HepG2 (cell line): Measurements from ENCODE around the gene MND1. TPM values are rescaled to one million over a fixed set of nuclear protein-coding genes. Genes with fewer than 3 reads are reported as not detected.

Experiments used
- ATAC-seq: fragments of 200-7000 bp; cut with Tn5 transposase; 3 replicates; pipeline ENCODE4 v1.9.1; 2020; ENCODE audit warnings: mild to moderate bottlenecking, moderate library complexity
- BruUV-seq: library from RNA; stranded (reverse); fragments of 400-500 nt; replicated peaks from 2 replicates; lab custom pipeline; 2021; lab: Mats Ljungman, UMichigan
- CTCF ChIA-PET: fragments of 300-600 bp; formaldehyde crosslinking; extraction: SDS; loops from one replicate; lab custom pipeline; 2021; ENCODE audit warnings: low total read pairs, inconsistent platforms, low intra/inter-chr PET ratio; lab: Yijun Ruan, JAX
- POLR2A ChIA-PET: fragments of 350-600 bp; sonication (Branson Sonifier 250); formaldehyde crosslinking; loops from one replicate; lab custom pipeline; 2020; ENCODE audit warnings: antibody characterized with exemption, inconsistent platforms; lab: Yijun Ruan, JAX
- DNase-seq: peaks from one replicate; pipeline ENCODE4 v3.0.0-alpha.2; 2015; ENCODE audit warnings: low spot score
- FAIRE-seq: peaks from 3 replicates; lab custom pipeline; 2011; peaks lifted over from hg19 to GRCh38; lab: Jason Lieb, UNC
- H2AFZ ChIP-seq: one replicate; pipeline ENCODE4 v1.6.1; 2011; ENCODE audit warnings: low read length, inconsistent platforms
- H3K27ac ChIP-seq: fragments of 300-600 bp; 3 replicates; pipeline ENCODE4 v1.8.0; 2011; ENCODE audit warnings: mixed run types, mild to moderate bottlenecking, mixed read lengths, low read length, inconsistent platforms; ENCODE audit not compliant: insufficient read depth; ENCODE audit errors: extremely low read length
- H3K27me3 ChIP-seq, 2 experiments: fragments of 200-600 bp in 1 of 2; 2 replicates in 1 of 2; 3 replicates in 1 of 2; pipeline versions ENCODE4 v1.6.0 to v1.8.0; 2011; ENCODE audit warnings: low read length in 2 of 2, mild to moderate bottlenecking in 2 of 2, moderate library complexity in 2 of 2, inconsistent platforms in 1 of 2; ENCODE audit not compliant: insufficient read depth in 2 of 2, control insufficient read depth in 1 of 2
- H3K36me3 ChIP-seq, 2 experiments: fragments of 200-600 bp in 1 of 2; replicated peaks in 1 of 2; 2 replicates in 1 of 2; 3 replicates in 1 of 2; pipeline versions ENCODE4 v1.5.1 to v1.8.0; 2011; ENCODE audit warnings: low read length in 2 of 2, inconsistent platforms in 1 of 2; ENCODE audit not compliant: insufficient read depth in 2 of 2, control insufficient read depth in 1 of 2
- H3K4me1 ChIP-seq: 2 replicates; pipeline ENCODE4 v1.5.1; 2012; ENCODE audit warnings: low read length, inconsistent platforms; ENCODE audit not compliant: insufficient read depth
- H3K4me2 ChIP-seq: 2 replicates; pipeline ENCODE4 v1.6.0; 2011; ENCODE audit warnings: low read depth, low read length, inconsistent platforms
- H3K4me3 ChIP-seq, 3 experiments: fragments of 200-600 bp in 1 of 3; sonication (generic), shearing (Covaris generic) in 1 of 3; replicated peaks in 1 of 3; 2 replicates each; pipeline ENCODE4 v1.5.1; 2011 to 2016; ENCODE audit warnings: low read length in 3 of 3, inconsistent platforms in 2 of 3, low read depth in 2 of 3, mild to moderate bottlenecking in 2 of 3, control low read depth in 1 of 3, mixed read lengths in 1 of 3; ENCODE audit not compliant: insufficient read depth in 1 of 3
- H3K79me2 ChIP-seq: one replicate; pipeline ENCODE4 v1.6.1; 2011; ENCODE audit warnings: low read length, inconsistent platforms; ENCODE audit not compliant: insufficient read depth
- H3K9ac ChIP-seq: 2 replicates; pipeline ENCODE4 v1.6.0; 2011; ENCODE audit warnings: mild to moderate bottlenecking, low read depth, low read length, inconsistent platforms; ENCODE audit not compliant: insufficient read depth
- H3K9me3 ChIP-seq: 2 replicates; pipeline ENCODE4 v1.5.1; 2012; ENCODE audit warnings: mild to moderate bottlenecking, low read length
- H4K20me1 ChIP-seq: 2 replicates; pipeline ENCODE4 v1.6.0; 2011; ENCODE audit warnings: inconsistent platforms, mild to moderate bottlenecking, low read length, moderate library complexity; ENCODE audit not compliant: insufficient read depth
- CCDC6 ChIP-seq: sonication (generic); formaldehyde crosslinking; IDR thresholded peaks from 2 replicates; pipeline ENCODE4 v1.8.1; 2022; ENCODE audit warnings: mild to moderate bottlenecking, missing genetic modification reagents, moderate library complexity
- CTCF ChIP-seq: sonication (generic); formaldehyde crosslinking; IDR thresholded peaks from 2 replicates; pipeline ENCODE4 v1.5.0; 2020; ENCODE audit warnings: mild to moderate bottlenecking, missing genetic modification reagents, moderate library complexity
- MTA1 ChIP-seq: sonication (generic); formaldehyde crosslinking; IDR thresholded peaks from 2 replicates; pipeline ENCODE4 v1.4.0; 2020; ENCODE audit warnings: missing genetic modification reagents, mild to moderate bottlenecking, borderline replicate concordance
- NPAS2 ChIP-seq: sonication (generic); formaldehyde crosslinking; IDR thresholded peaks from 2 replicates; pipeline ENCODE4 v1.8.0; 2022; ENCODE audit warnings: mild to moderate bottlenecking, missing genetic modification reagents, borderline replicate concordance
- PHB2 ChIP-seq: fragments of 450-650 bp; IDR thresholded peaks from 2 replicates; pipeline ENCODE4 v1.6.1; 2018; ENCODE audit not compliant: partially characterized antibody
- SRY ChIP-seq: sonication (generic); formaldehyde crosslinking; IDR thresholded peaks from 2 replicates; pipeline ENCODE4 v1.8.0; 2022; ENCODE audit warnings: mild to moderate bottlenecking, missing genetic modification reagents
- ZBTB7A ChIP-seq: sonication (generic); formaldehyde crosslinking; IDR thresholded peaks from 2 replicates; pipeline ENCODE4 v1.8.0; 2022; ENCODE audit warnings: mild to moderate bottlenecking, missing genetic modification reagents
- WGBS: methylation state at CpG from one replicate; pipeline ENCODE4 v1.1.6; 2017; ENCODE audit warnings: low lambda C conversion rate; 5-methylcytosine and 5-hydroxymethylcytosine counted together
- in situ Hi-C: cut with HindIII; loops from 2 replicates; pipeline ENCODE4 v1.10.0; 2017; ENCODE audit warnings: low pct_unique_long_range_greater_than_20kb; ENCODE audit not compliant: extremely low pct_ligation_motif_present
- intact Hi-C: fragments of 100-400 bp; cut with micrococcal nuclease; formaldehyde crosslinking; loops from one replicate; pipeline ENCODE4 v1.10.0; 2022; ENCODE audit not compliant: unreplicated experiment
- polyA plus RNA-seq, 8 experiments: library from polyadenylated mRNA; depleted of rRNA in 3 of 8; stranded (reverse) in 7 of 8; unstranded in 1 of 8; fragments of >200 nt; fragmentation: Illumina TruSeq in 4 of 8; extraction: Trizol in 4 of 8; gene quantifications; 2 replicates each; pipeline versions ENCODE4 v1.2.1 to v1.2.3, GENCODE V29; 2011 to 2016; ENCODE audit warnings: low read depth in 4 of 8, missing spikeins in 1 of 8, mixed read lengths in 1 of 8; ENCODE audit not compliant: insufficient read depth in 1 of 8
- total RNA-seq, 5 experiments: library from RNA; depleted of rRNA; stranded (reverse); fragments of >200 nt; fragmentation: Illumina TruSeq; extraction: Trizol; gene quantifications; 2 replicates each; pipeline ENCODE4 v1.2.3, GENCODE V29; 2016; ENCODE audit warnings: low read depth in 1 of 5
- TF ChIP-seq, protein P1 (sequence below): sonication (generic); formaldehyde crosslinking; IDR thresholded peaks from 2 replicates; pipeline ENCODE4 v1.9.0; 2022; ENCODE audit warnings: missing genetic modification reagents, mild to moderate bottlenecking, borderline replicate concordance
- TF ChIP-seq, protein P2 (sequence below): sonication (generic); formaldehyde crosslinking; IDR thresholded peaks from 2 replicates; pipeline ENCODE4 v1.4.0; 2020; ENCODE audit warnings: missing genetic modification reagents, borderline replicate concordance
- TF ChIP-seq, protein P3 (sequence below): sonication (generic); formaldehyde crosslinking; conservative IDR thresholded peaks from 2 replicates; pipeline ENCODE4 v1.4.0; 2020; ENCODE audit warnings: missing genetic modification reagents

MND1 gene
- total and polyA plus RNA-seq, 2 of the 13 experiments (the other 11 are each of a cell fraction or from before 2014, with no cell fraction given), result 4.8 to 30.7 TPM

DNA sequence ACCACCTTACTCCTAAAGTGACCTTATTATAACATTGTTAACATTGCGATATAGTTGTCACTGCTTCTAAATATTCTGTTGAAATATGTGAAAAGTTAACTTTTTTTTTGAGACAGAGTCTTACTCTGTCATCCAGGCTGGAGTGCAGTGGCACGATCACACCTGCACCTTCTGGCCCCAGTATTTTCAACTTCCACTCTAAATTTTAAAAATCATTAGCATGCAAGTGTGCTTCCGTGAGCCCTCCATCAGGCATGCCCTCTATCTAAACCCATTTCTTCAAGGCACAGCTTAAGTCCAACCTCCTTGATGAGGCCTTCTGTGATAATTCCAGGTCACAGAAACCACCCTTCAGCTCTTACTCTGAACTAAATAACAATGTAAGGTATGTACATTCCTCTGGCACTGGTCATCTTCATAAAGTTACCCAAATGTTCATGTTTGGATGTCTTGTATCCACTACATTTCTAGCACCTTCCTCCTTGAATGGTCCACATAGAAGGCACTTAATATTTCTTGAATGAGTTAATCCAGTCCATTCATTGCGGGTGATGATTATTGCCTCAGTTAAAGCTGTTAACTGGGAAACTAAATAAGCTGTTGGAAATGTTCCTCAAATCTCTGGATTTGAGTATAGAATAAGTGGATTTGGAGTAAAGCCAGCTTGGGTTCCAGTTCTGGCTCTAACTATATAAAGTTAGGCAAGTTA is 83.0 kb downstream of the MND1 start (continued):
- TF ChIP-seq, protein P1, sequence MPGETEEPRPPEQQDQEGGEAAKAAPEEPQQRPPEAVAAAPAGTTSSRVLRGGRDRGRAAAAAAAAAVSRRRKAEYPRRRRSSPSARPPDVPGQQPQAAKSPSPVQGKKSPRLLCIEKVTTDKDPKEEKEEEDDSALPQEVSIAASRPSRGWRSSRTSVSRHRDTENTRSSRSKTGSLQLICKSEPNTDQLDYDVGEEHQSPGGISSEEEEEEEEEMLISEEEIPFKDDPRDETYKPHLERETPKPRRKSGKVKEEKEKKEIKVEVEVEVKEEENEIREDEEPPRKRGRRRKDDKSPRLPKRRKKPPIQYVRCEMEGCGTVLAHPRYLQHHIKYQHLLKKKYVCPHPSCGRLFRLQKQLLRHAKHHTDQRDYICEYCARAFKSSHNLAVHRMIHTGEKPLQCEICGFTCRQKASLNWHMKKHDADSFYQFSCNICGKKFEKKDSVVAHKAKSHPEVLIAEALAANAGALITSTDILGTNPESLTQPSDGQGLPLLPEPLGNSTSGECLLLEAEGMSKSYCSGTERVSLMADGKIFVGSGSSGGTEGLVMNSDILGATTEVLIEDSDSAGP (CRISPR knock-in tag), result no peak
- TF ChIP-seq, protein P2, sequence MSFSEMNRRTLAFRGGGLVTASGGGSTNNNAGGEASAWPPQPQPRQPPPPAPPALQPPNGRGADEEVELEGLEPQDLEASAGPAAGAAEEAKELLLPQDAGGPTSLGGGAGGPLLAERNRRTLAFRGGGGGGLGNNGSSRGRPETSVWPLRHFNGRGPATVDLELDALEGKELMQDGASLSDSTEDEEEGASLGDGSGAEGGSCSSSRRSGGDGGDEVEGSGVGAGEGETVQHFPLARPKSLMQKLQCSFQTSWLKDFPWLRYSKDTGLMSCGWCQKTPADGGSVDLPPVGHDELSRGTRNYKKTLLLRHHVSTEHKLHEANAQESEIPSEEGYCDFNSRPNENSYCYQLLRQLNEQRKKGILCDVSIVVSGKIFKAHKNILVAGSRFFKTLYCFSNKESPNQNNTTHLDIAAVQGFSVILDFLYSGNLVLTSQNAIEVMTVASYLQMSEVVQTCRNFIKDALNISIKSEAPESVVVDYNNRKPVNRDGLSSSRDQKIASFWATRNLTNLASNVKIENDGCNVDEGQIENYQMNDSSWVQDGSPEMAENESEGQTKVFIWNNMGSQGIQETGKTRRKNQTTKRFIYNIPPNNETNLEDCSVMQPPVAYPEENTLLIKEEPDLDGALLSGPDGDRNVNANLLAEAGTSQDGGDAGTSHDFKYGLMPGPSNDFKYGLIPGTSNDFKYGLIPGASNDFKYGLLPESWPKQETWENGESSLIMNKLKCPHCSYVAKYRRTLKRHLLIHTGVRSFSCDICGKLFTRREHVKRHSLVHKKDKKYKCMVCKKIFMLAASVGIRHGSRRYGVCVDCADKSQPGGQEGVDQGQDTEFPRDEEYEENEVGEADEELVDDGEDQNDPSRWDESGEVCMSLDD (CRISPR knock-in tag), result no peak
- no peak for TF ChIP-seq SRY (CRISPR knock-in tag)
- TF ChIP-seq, all 625 proteins: peak for 0

DNA sequence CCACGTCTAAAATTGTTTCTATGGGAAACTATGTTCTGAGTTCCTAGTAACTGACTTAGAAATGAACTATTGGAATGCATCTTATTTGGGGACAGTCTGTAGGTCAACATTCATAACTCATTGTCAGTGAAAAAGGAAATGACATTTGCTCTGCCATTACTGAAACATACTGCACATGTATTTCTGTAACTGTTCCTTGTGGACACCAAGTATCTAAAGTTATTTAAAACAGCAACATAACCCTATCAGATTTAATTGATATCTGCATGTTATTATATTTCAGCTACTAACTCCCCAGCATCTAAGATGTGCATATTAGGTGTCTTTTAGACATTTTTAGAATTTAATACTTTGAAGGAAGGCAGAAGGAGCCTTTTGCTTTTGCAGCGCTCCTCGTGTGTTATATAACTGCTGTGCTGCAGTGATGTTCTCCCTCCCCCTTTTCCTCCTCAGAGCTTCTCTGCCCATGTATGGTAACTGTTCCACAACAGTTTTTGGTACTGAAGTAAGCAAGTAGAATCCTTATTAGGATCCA is 84.5 kb downstream of the MND1 start:
- POLR2A ChIA-PET, result no interaction called here
- no peak for TF ChIP-seq MTA1
- no peak for TF ChIP-seq PHB2
- TF ChIP-seq, protein P3, sequence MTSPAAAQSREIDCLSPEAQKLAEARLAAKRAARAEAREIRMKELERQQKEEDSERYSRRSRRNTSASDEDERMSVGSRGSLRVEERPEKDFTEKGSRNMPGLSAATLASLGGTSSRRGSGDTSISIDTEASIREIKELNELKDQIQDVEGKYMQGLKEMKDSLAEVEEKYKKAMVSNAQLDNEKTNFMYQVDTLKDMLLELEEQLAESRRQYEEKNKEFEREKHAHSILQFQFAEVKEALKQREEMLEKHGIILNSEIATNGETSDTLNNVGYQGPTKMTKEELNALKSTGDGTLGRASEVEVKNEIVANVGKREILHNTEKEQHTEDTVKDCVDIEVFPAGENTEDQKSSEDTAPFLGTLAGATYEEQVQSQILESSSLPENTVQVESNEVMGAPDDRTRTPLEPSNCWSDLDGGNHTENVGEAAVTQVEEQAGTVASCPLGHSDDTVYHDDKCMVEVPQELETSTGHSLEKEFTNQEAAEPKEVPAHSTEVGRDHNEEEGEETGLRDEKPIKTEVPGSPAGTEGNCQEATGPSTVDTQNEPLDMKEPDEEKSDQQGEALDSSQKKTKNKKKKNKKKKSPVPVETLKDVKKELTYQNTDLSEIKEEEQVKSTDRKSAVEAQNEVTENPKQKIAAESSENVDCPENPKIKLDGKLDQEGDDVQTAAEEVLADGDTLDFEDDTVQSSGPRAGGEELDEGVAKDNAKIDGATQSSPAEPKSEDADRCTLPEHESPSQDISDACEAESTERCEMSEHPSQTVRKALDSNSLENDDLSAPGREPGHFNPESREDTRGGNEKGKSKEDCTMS (CRISPR knock-in tag), result no peak
- TF ChIP-seq CCDC6 (CRISPR knock-in tag), result no peak
- no peak for TF ChIP-seq NPAS2 (CRISPR knock-in tag)
- no peak for TF ChIP-seq ZBTB7A
- no peak for TF ChIP-seq CTCF

More for the DNA sequence above, 84.5 kb downstream of the MND1 start:
- Histone ChIP-seq H3K79me2 (no peaks in the 10 kb centered on the region), H3K9me3 (no peaks in the 10 kb centered on the region), H3K4me1 (peaks cover 15% of the 10 kb centered on the region), H3K27me3 (no peaks in the 10 kb centered on the region), H3K27ac (no peak overlapping the region), H3K9ac (no peak overlapping the region), H2AFZ (no peak overlapping the region), H4K20me1 (no peaks in the 10 kb centered on the region), H3K4me2 (no peak overlapping the region), H3K36me3 (no peaks in the 10 kb centered on the region), H3K4me3 (no peak overlapping the region)
- ATAC-seq (no peak), FAIRE-seq (no peak), DNase-seq (no peak)
- CTCF ChIA-PET, result no interaction called here
- 30% methylated on average over 3 of the region's 3 CpGs for WGBS
- in situ Hi-C loops, result no loop called here
- intact Hi-C loops, result no loop called here
- BruUV-seq, result no TSS peak
